Activated CD4-positive, alpha-beta T cell treated with anti-CD3 and anti-CD28 coated beads, Interleukin-2, amount 50 U/mL, for 1 hour (primary cell): Measurements from ENCODE around the gene UBE2J2.
A peak's percentile ranks its signal among the peaks of the same experiment; 100 is the strongest.

Experiments used
- DNase-seq: peaks from one replicate; pipeline ENCODE4 v3.0.0-alpha.2; 2020

Gene UBE2J2

DNA sequence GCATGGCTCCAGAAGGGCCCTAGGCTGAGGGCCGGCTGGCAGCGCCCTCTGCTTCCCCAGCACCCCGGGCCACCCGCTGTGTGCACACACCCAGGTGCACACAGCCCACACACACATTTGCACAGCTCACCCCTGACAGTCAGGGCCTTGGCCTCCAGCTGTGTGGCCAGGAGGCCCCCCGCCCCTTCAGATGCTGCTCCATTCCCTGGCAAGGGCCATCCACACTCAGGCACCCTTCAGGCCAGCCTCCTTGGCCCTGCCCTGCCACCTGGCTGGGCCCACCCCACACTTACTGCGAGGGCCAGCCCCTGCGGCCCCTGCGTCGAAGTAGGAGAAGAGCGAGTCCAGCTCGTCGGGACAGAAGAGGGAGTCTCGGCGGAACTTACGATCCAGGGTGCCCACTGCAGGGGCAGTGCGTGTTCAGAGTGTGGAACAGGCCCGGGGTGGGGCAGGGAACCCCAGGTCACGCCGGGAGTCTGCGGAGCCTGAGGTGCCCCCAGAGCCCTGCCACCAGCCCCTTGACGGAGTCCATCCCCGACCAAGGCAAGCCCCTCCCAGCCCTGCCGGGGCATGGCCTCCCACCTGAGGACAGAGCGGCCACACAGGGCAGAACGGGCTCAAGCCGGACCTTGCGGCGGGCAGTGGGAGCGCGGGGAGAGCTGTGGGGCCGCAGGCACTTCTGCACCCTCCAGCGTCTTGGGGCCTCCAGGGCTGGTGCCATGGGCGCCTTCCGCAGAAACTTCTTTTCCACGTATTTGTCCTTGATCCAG is 21.7 kb upstream of the UBE2J2 start:
- no peak for DNase-seq

- no peak for DNase-seq
Observed at GRCh38 chr1:1294250-1294890, 20.7 kb upstream of the UBE2J2 start.

- no peak for DNase-seq
Observed at GRCh38 chr1:1293263-1294249, 19.9 kb upstream of the UBE2J2 start.

GRCh38 chr1:1292851-1293250 is 19.2 kb upstream of the UBE2J2 start:
- DNase-seq: no peak

DNA sequence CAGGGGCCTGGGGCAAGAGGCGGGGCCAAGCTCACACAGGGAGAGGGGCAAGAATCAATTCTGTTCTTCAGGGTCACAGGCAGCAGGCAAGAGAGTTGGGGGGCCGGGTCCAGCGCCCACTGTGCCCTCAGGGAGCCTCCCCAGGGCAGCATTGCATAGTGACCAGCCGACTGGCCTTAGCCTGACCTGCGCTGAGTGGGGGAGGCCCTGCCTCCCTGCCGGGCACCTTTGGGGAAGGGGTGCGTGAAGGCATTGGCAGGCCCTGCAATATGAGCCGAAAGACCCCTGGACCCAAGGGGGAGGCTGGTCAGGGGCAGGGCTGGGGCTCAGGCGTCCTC is 18.8 kb upstream of the UBE2J2 start:
- DNase-seq: no peak

- DNase-seq: peak; percentile 70
Observed at GRCh38 chr1:1291548-1292441, 18.1 kb upstream of the UBE2J2 start.

DNA sequence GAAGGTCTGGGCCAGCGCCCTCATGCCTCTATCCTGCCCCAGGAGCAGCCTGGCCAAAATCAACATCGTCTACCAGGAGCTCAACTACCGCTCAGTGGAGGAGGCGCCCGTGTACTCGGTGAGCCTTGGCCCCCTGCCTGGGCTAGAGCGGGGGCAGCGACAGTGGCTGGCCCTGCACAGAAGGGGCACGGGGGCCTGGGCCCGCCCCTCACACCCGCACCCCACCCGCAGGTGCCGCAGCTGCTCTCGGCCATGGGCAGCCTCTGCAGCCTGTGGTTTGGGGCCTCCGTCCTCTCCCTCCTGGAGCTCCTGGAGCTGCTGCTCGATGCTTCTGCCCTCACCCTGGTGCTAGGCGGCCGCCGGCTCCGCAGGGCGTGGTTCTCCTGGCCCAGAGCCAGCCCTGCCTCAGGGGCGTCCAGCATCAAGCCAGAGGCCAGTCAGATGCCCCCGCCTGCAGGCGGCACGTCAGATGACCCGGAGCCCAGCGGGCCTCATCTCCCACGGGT is 17.4 kb upstream of the UBE2J2 start:
- DNase-seq: no peak

DNA sequence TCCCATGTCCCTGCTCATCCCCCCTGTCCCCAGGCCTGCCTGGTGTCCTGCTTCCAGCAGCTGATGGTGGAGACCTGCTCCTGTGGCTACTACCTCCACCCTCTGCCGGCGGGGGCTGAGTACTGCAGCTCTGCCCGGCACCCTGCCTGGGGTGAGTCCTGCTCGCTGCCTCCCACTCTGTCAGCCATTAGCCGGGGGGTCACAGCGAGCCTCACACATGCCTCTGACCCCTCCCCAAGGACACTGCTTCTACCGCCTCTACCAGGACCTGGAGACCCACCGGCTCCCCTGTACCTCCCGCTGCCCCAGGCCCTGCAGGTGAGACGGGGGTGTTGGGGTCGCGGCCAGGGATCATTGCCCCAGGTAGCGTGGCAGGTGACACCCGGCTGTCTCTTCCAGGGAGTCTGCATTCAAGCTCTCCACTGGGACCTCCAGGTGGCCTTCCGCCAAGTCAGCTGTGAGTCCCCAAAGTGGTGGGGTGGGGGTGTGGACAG is 16.6 kb upstream of the UBE2J2 start:
- DNase-seq: peak; percentile 67

GRCh38 chr1:1287288-1288110 is 13.8 kb upstream of the UBE2J2 start:
- no peak for DNase-seq

GRCh38 chr1:1286313-1287261 is 12.9 kb upstream of the UBE2J2 start:
- no peak for DNase-seq

DNA sequence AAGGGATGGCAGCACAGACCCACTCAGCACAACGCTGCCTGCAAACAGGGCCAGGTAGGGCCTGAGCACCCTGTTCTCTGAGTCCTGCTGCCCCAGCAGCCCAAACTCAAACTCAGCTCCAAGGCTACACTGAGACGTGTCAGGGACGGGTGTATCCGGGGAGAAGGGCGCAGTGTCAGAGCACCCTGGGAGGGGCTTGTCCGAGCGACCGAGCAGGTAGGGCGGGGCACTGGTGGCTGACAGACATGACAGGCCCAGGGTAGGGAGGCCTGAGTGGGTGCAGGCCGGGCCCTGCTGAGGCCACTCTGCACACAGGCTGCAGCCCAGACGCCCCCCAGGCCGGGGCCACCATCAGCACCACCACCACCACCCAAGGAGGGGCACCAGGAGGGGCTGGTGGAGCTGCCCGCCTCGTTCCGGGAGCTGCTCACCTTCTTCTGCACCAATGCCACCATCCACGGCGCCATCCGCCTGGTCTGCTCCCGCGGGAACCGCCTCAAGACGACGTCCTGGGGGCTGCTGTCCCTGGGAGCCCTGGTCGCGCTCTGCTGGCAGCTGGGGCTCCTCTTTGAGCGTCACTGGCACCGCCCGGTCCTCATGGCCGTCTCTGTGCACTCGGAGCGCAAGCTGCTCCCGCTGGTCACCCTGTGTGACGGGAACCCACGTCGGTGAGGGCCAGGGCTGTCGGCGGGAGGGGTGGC is 12.1 kb upstream of the UBE2J2 start:
- no peak for DNase-seq

DNA sequence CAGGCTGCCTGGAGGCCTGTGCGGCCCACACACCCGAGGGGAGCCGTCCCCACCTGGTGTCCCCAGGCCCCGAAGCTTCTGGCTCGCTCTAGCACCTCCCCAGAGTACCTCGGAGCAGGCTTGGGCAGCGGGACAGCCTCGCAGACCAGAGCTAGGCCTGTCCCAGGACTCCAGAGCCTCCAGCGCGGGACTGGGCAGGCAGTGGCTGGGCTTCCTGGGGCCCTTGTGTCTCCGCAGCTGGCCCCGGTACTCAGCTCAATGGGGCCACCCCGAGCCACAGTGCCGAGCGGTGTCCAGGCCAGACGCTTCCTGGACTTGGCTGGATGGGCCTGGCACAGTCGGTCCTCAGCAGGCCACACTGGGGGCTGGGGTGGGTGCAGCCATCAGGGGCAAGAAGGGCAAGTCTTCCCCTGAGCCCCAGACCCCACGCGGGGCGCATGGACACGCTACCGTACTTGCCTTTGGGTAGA is 11.5 kb upstream of the UBE2J2 start:
- no peak for DNase-seq

- no peak for DNase-seq
Observed at GRCh38 chr1:1284221-1285101, 10.8 kb upstream of the UBE2J2 start.

GRCh38 chr1:1283821-1284220 is 10.2 kb upstream of the UBE2J2 start:
- DNase-seq: no peak

- no peak for DNase-seq
Observed at GRCh38 chr1:1282998-1283397, 9.3 kb upstream of the UBE2J2 start.

DNA sequence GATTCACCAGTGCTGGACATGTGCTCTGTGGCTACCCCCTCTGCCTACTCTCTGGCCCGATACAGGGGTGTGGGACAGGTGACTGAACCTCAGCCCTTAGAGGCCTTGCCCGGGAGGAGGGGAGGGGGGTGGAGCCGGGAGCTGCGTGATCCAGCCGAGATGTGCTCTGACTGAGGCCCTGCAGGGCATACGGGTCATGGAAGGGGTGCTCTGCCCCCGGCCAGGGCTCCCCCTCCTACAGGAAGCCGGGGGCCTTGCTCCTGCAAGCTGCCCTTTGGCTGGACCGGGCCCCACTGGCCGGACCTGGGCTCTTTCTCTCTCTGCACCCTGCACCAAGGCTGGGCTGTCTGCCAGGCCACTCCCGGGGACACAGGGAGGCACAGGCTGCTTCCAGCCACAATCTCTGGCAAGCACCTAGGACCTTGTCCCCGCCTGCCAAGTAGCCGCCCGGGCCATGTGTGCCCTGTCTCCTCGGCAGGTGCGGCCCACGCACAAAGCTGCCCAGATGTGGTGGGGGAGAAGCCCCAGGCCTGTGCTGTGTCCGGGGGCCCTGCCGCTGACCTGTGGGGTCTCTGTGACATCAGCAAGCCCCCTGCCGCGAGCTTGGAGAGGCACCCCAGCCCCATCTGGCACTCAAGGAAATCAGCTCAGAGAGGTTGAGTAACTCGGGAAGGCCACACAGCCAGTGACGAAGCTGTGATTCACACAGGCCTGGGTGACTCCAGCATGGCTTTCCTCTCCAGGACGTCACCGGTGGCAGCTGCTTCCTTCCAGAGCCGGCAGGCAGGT is 8.1 kb upstream of the UBE2J2 start:
- DNase-seq: no peak

- DNase-seq: no peak
Observed at GRCh38 chr1:1280782-1281481, 7.3 kb upstream of the UBE2J2 start.
